Omental fat pad (tissue), 4 donors: ENCODE measurements around the gene TRAF3IP3. TPM values are rescaled to one million over a fixed set of nuclear protein-coding genes. Genes with fewer than 3 reads are reported as not detected.

Source experiments
- ATAC-seq: fragments of 150-250 bp; one replicate; pipeline ENCODE4 v1.9.1; 2016; ENCODE audit warnings: mild to moderate bottlenecking, moderate library complexity; ENCODE audit not compliant: low FRiP score
- DNase-seq: peaks from one replicate; pipeline ENCODE4 v3.0.0-alpha.2; 2019; ENCODE audit warnings: low spot score
- CTCF ChIP-seq, 3 donors: fragments of 450-650 bp; IDR thresholded peaks; one replicate each; pipeline ENCODE4 v1.5.1; 2016 to 2017; ENCODE audit warnings: antibody characterized with exemption in 3 of 3, mild to moderate bottlenecking in 3 of 3, moderate library complexity in 2 of 3
- total RNA-seq, 4 donors: library from RNA; depleted of rRNA; stranded (reverse); fragments of >200 nt; gene quantifications; one replicate each; pipeline ENCODE4 v1.1.0, GENCODE V29; 2016

TRAF3IP3 gene
- total RNA-seq, 4 donors from 2014 or later, result 2.5 to 9.0 (median 3.6) TPM

GRCh38 chr1:209749670-209750323, 6.1 kb upstream of the TRAF3IP3 start:
- no peak for ATAC-seq
- no peak for DNase-seq
- TF ChIP-seq CTCF (IDR thresholded peaks at IDR 0.05), result no peak

GRCh38 chr1:209751627-209752231, 4.1 kb upstream of the TRAF3IP3 start:
- DNase-seq (no peak), ATAC-seq (no peak)
- no peak for TF ChIP-seq CTCF (IDR thresholded peaks at IDR 0.05)

GRCh38 chr1:209752890-209753289, 3.0 kb upstream of the TRAF3IP3 start:
- DNase-seq (no peak), ATAC-seq (no peak)
- TF ChIP-seq CTCF (IDR thresholded peaks at IDR 0.05), result no peak

GRCh38 chr1:209755256-209755655, 597 bp upstream of the TRAF3IP3 start:
- no peak for TF ChIP-seq CTCF (IDR thresholded peaks at IDR 0.05)
- no peak for ATAC-seq
- DNase-seq, result no peak

GRCh38 chr1:209756615-209757445, 977 bp downstream of the TRAF3IP3 start:
- TF ChIP-seq CTCF (IDR thresholded peaks at IDR 0.05), result no peak
- peak; percentile 33 for ATAC-seq
- no peak for DNase-seq

- TF ChIP-seq CTCF (IDR thresholded peaks at IDR 0.05), result no peak
- ATAC-seq (no peak), DNase-seq (no peak)
Observed at GRCh38 chr1:209758400-209758799, 2.5 kb downstream of the TRAF3IP3 start.
